GM19463 (cell line): ENCODE measurements around the gene USP2.

ENCODE experiments used
- ATAC-seq: cut with Tn5 transposase; IDR thresholded peaks from one replicate; pipeline ENCODE4 v1.9.1; 2021; ENCODE audit warnings: mild to moderate bottlenecking, moderate library complexity; ENCODE audit not compliant: unreplicated experiment

The USP2 gene

DNA sequence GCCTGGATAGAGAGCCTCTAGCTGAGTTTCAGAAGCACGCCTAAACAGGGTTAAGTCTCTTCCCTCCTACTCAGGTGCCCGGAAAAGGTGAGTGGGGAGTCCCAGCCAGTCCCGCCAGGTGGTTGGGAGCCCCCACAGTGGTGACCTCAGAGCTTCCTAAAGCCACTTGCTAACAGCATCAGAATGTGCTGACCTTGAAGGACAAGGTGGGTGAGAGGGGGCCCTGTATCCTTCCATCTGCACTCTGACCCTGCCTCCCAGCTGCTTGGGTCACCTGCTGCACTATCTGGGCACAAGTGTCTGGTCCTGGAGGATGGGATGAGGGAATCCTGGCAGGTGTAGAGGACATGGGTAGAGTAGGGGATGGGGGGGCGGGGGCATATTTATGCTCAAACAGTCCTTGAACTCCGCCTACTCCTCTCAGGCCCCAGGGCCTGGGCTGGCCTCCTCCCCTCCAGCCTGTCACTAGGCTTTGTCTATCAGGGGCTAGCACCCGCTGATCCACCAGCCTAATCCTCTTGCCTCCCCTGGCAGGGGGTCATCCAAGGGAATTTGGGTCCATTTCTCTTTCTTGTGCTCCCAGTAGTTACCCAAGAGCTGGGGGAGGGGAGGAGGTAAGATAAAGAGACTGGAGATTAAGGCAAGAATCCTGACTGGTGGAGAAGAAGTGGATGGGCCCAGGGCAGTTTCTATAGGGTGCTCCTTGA, 3.4 kb downstream of the USP2 start:
- ATAC-seq: no peak

DNA sequence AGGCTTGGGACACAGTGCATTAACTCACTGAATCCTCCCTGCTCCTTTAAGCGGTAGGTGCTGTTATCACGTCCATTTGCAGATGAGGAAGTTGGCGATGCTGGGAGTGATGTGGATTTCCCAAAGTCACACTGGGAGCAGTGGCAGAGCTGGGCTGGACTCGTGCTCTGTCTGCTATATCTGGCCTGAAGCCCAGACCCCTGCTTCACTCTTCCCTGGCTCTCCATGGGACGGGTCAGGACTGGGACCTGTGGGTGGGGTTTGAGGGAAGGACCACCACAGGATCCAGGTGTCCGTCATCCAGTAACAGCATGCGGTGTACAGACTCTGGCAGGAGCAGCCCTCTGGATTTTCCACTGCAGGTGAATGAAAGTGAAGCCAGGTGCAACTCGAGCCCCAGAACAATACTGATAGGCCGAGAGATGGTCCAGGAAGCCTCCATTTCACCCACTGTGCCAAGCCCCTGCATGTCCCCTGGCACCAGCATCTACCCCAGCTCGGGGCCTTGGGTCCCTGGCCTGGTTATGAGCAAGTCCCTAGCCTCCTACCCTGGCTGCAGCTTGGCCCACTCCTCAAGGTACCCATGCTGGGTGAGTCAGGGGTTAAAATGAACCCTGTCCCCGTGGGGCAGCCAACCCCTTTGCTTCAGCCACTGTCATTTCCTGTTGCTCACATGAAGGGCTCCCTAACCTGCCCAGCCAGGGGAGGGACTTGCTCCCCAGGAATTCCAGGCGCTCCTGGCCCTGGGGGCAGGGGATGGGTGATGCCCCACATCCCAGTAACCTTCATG, 4.2 kb downstream of the USP2 start:
- ATAC-seq: no peak

DNA sequence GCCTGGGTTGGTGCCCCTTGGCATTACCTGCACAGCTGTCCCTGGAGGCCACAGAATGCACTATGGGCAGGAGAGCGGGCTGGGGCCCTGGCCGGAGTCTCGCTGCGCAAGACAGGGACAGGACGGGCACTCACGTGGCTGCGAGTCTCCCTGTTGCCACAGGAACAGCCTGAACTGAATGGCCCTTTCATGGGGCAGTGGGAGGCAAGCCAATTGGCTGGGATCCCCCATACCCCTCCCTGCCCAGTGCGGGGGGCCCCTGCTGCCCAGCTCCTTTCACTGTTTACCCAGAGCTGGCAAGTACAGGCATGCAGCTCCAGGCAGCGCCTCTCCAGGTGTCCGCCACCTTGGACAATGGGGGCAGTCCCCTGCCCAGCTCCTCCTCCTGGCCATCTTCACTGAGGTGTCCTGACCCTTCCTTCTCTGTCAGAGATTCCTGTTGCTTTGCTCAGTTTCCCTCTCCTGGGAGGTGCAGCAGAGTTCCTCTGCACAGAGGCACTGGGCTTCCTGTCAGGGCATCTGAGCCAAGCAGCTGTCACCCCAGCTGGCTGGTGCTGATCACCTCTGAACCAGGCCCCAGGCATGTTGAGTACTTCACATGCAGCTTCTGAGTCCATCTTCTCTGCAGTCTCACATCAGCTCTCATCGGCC, 5.2 kb downstream of the USP2 start:
- no peak for ATAC-seq

DNA sequence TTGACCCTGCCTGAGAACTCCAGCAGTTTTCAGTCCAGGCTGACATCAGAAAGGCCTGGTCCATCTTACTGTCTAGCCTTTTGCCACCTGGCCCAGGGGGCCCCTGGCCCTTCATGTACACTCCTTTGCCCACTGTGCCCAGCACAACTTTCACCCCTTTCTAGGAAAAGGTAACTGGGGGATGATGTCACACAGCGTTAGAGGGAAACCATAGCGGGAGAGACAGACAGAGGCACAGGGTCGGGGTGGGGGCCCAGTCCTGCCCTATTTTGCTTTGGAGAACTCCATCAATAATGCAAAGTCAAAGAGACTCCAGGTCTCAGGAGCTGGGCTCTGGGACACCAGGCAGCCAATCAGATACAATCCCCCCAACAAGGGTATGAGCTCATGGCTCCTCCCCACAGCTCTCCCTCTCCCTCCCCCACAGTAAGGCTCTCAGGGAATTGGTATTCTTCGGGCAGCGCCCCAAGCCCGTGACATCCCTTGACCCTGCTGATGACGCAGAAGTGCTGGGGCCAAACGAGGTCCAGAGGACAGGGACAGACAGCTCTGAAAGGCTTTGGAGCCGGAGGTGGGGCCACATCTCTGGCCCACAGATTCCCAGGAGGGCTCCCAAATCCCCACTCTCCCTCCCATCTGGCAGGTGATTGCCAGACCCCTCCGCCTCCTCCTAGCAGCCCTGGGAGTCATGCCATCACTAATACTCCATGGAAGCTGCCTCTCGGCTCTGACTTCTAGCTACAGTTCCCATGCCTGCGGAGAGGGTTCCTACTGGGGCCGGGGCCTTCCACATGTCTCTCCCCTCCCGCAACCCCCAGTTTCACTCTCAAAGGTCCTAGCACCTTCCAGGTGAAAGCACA, 5.9 kb downstream of the USP2 start:
- ATAC-seq: no peak

DNA sequence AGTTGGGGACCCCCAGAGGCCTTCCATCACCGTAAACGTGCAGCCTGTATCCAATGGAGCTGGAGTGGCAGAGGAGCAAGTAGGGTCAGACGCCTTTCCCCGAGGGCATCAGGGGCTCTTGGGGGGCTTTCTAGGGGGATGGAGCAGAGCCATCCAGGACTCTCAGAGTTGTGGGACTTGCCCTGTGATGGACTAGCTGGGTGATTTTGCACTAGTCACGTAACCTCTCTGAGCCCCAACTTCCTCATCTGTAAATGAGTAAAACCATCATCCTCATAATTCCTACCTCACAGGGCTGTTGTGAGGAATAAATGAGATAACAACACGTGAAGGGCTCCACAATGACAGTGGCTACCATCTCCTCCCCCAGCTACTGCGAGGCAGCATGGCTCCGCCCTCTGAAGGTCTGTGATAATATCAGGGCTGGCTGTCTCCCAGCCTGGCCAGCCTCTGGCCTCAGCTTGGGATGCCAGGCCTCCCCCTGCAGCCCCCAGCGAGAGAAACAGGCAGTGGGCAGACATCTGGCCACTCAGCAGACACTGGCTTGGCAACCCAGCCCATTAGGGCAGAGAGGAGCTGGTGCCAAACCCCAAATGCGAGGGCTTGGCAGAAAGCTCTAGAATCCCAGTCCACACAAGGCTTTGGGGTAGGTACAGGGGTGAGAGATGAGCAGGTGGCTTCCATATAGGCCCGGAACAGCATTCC, 6.7 kb downstream of the USP2 start:
- no peak for ATAC-seq

DNA sequence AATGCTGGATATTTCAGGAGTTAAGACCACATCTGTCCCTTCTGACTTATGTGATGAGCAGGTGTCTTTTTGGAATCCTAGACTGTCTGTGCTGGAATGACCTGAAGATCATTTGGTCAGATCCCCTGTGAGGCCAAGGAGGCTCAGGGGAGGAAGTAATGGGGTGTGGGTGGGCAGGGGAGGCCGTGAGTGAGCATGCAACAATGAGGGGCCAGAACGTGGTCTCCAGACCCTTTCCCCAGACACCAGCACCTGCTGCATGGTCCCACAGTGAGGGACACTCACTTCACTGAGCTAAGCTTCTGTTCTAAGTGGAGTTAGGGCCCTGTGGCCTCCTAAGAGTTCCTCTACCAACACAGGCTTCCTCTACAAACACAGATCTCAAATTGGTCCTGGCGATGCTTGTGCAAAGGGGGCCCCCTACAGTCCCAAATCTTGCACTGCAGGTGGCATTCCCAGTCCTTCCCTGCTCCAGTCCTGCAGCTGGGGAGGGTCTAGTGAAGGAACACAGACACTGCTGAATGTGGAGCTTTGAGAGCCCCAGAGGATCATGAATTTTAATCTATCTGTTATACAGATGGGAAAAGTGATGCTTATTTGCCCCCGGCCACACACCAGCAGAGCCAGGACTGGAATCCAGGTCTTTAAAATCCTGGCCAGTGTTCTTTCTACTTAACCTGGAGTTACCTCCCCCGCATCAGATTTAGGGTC, 7.4 kb downstream of the USP2 start:
- no peak for ATAC-seq

DNA sequence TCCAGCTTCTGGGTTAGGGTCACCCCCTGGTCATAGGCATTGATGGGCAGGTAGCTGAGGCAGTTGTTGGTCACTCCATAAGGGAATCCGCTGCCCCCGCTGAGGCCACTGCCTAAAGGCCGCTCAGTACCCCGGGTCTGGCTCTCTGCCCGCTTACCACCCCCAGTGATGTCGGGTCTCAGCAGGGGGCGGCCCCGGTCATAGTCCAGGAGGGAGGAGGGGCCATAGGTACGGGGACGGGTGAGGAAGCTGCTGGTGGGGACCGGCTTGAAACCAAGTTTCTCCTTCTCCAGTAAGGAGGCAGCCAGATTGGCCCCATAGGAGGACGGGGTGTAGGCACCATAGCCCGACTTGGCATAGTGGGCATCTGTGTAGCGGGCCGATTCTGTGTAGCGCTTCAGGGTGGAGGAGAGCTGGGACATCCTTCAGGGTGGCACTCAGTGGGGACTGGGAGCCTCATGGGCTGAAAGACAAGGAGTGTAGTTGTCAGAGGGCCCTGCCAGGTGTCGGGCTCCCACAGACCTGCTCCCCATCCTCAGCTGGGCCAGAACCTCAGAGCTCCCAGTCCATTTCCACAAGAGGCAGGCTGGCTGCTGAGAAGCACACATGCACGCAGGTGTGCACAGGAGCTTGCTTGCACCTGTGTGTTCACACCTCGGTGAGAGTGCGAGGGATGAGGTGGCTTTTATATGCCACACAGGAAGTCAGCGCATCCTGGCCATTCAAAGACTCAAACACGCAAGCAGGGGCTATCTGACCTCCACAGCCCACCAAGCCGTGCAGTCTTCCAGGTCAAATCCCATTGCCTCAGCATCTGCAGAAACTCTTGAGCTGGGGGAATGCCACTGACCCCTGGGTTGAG, 8.2 kb downstream of the USP2 start:
- no peak for ATAC-seq

DNA sequence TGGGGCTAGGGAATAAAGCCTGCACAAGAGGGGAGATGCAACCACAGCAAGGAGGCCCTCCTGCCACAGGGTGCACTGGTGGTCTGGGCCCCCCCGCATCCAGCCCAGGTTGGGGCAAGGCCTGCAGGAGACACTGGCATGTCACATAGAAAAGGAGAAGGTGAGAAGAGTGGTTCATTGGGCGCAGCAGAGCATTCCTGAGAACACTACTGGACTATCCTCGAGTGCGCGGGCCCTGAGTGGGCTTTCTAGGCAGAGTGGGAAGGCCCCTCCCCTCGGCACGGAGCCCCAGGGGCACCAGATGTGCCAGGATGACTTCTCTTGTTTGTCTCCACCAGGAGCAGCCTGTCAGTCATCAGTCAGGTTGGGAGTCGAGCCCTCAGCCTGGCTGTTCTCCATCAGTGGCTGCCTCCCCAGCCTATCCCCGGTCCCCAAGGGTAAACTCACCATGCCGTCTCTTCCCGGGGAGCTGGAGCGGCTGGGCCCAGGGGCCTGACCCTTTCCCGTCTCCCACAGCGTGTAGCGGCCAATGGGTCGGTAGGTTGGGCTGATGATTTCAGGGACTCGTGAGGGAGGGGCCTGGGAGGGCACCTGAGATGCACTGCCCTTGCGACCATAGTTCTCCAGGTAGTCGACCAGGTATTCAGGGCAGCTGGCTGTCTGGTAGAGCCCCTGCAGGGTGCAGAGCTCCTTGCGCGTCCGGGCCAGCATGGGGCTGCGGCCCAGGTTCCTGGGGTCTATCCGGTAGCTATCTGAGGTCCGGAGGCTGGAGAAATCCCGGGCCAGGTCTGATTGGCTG, 9.0 kb downstream of the USP2 start:
- ATAC-seq: no peak

DNA sequence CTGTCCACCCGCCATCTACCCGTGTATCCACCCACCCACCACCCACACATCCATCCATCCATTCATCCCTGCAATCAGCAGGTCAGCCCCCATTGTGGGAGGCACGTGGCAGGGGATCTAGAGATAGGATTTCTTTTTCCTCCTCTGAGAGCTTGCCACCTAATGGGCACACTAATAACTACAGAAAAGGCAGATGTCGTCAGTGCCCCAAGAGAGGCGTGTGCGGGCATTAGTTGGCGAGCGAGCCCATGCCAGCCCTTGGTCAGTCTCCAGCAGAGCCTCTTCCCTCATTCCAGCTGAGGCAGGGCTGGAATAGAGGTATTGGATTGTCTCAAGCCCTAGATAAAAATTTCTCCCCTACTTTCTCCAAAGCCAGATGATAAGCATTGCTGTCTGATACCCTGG, 9.7 kb downstream of the USP2 start:
- no peak for ATAC-seq

DNA sequence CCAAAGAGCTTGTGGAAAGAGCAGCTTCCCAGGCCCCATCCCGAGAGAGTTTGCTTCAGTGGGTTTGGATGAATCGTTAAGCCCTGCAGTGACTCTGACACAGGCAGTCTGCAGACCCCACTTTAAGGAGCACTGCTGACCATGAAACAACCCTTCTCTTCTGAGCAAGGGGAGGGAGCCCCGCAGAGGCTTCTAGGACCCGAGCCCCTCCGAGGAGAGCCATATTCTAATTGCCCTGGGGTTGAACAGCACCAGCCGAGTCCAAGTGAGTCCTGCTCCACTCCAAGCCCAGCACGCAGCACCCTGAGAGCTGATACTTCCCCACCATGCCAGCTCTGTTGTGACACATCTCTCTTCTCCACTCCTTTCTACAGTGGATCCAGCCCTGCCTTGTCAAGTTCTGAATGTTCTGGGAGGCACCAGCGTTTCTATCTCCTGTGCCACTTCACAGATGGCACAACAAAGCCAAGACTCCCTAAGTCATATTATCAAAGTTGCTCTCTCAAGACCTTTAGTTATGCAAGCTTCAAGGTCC, 10.4 kb downstream of the USP2 start:
- no peak for ATAC-seq

DNA sequence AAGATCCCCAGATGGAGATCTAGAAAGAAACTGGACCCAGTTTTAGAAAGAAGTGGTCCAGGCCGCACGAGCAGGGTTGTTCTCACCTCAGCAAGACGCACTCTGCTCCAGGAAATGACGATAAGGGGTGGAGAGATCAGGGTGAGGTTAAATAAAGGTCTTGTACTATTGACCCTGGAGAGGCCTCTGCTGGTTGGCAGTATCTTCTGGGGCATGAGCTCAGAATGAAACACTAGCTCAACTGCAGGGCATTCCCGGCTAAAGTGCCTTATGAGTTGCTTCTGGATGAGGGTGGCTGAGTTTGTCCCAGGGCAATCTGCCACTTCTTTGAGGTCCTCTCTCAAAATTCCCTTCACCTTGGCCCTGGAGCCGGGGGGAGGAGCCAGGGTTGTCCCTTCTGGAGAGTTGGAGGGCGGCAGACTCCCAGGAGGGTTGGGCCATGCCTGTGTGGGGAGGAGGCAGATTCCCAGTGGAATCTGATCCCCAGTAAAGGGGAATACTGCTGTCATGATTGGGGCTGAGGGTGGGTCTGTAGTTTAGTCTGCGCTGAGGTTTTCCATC, 10.9 kb downstream of the USP2 start:
- no peak for ATAC-seq

DNA sequence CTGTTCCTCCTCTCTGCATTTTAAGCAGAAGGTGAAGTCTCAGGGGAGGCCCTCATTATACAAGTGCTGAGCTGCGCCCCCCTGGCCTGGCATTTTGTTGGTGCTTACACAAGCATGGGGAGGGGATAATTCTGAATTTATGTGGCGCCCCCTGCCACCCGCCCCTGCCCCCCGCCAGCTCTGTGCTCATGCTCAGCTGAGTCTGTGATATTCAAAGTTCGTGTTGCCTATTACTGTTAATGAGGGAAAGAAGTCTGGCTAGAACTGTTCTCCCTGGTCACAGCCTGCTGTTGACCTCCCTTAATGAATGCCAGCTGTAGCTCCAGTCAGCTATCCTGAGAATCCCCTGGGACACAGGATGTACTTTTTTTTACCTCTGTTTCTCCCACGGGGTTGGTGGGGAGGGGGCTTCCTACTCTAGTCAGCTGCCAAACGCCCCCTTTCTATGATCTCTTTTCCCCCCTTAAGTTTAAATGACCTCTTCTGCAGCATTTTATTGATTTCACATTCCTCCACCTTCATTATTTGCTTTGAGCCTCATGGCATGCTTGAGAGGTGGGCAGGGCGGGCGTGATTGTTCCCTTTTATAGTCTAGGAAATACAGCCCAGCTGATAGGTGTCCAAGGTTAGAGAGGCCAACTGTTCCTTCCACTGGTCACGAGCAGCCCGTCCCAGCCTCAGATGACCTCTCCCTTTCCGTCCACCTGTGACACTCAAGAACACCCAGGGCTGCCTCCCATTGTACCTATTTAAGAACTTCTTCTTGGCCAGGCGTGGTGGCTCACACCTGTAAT, 12.2 kb downstream of the USP2 start:
- ATAC-seq: no peak

DNA sequence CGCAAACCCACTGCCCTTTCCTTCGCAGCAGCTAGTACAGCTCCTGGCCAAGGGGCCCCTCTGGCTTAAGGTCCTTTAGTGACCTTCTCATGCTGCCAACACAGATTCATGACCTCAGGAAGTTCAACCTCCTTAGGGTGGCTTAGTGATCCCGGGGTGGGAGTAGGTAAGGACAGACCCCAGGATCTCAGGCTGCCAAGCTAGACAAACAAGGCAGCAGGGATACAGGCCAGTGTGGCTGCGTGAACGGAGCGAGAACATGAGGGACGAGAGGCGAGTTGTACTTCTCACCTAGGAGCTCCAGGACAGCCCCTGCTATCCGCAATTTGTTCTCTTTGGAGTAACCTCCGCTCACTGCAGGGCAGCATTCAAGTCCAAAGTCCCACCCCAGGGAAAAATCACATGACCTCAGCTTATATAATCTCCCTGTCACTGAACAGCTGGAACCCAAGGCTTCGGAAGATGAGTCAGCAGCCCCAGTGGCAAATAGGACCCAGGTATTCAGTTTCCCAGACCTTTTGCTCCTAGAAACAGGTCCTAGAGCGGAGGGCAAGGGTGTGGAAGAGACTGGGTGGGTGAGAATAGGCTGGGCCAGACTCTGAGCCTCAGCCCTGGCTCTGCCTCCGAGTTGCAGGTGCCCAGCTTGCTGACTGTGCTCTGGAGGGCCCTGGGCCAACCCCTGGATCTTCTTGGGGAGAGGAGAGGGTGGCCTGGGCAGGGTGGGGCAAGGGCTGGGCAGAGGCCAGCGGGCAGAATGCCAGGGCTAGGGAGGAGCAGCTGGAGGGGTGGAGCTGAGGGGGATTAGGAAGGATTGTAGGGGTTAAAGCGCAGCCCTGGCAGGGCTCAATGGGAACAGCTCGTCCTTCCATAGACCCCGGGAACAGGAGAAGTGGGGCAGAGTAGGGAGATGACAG, 13.1 kb downstream of the USP2 start:
- ATAC-seq: no peak

DNA sequence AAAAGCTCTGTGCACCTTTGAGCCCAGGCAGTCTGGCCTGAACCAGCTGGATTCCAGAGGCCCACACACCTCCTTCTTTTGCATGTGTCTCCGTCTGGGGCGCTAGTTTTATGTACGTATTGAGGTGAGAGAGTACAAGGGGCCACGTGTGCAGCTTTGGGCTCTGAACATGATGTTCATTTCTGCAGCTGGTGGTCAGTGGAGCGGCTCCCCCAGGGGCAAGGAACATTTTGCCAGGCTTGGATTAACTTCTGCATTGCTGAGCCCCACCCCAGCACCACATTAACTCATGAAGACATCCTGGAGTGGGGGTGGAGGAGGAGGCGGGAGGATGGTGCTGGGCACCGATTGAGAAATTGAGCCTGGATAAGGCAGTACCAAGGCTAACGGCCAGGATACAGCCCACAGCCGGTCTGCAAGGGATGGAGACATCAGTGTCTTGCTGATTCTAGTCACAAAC, 13.8 kb downstream of the USP2 start:
- ATAC-seq: no peak
